Panc1 (cell line): ENCODE measurements around the gene MYCN. TPM values are rescaled to one million over a fixed set of nuclear protein-coding genes. Genes with fewer than 3 reads are reported as not detected.

ENCODE experiments used
- ATAC-seq: fragments of 200-7000 bp; cut with Tn5 transposase; 2 replicates; pipeline ENCODE4 v1.9.1; 2020; ENCODE audit warnings: mild to moderate bottlenecking, moderate library complexity
- BruUV-seq: library from RNA; stranded (reverse); fragments of 400-500 nt; replicated peaks from 2 replicates; lab custom pipeline; 2021; lab: Mats Ljungman, UMichigan
- CTCF ChIA-PET: fragments of 300-600 bp; sonication (Branson Sonifier 250); formaldehyde crosslinking; loops from one replicate; lab custom pipeline; 2022; ENCODE audit warnings: antibody characterized with exemption; lab: Charles Lee
- POLR2A ChIA-PET: fragments of 300-600 bp; sonication (Branson Sonifier 250); formaldehyde crosslinking; loops from one replicate; lab custom pipeline; 2022; ENCODE audit warnings: antibody characterized with exemption; lab: Charles Lee
- DNase-seq: peaks from one replicate; pipeline ENCODE4 v3.0.0-alpha.2; 2010; ENCODE audit warnings: low read depth, low spot score
- H3K27ac ChIP-seq: 2 replicates; pipeline ENCODE4 v1.5.1; 2011; ENCODE audit warnings: mild to moderate bottlenecking, low read length, inconsistent platforms
- H3K27me3 ChIP-seq: fragments of 200-500 bp; sonication (Bioruptor generic); 2 replicates; pipeline ENCODE4 v1.6.0; 2014; ENCODE audit warnings: low read length, inconsistent platforms; ENCODE audit not compliant: control insufficient read depth, insufficient read depth
- H3K36me3 ChIP-seq: fragments of 200-500 bp; sonication (Bioruptor generic); 2 replicates; pipeline ENCODE4 v1.5.1; 2014; ENCODE audit warnings: inconsistent platforms, mild to moderate bottlenecking, low read length, moderate library complexity; ENCODE audit not compliant: control insufficient read depth, insufficient read depth
- H3K4me1 ChIP-seq: 2 replicates; pipeline ENCODE4 v1.5.1; 2011; ENCODE audit warnings: inconsistent platforms, mild to moderate bottlenecking, low read length, moderate library complexity; ENCODE audit not compliant: control insufficient read depth, insufficient read depth
- H3K4me3 ChIP-seq, 2 experiments: 2 replicates each; pipeline ENCODE4 v1.5.1; 2011 to 2012; ENCODE audit warnings: low read depth in 2 of 2, low read length in 2 of 2, mild to moderate bottlenecking in 2 of 2, inconsistent platforms in 1 of 2, moderate library complexity in 1 of 2
- H3K9me3 ChIP-seq: fragments of 200-500 bp; sonication (Bioruptor generic); 2 replicates; pipeline ENCODE4 v1.5.1; 2014; ENCODE audit warnings: low read depth, mild to moderate bottlenecking, inconsistent platforms, low read length, moderate library complexity; ENCODE audit not compliant: control insufficient read depth, insufficient read depth
- CTCF ChIP-seq: fragments of 450-650 bp; IDR thresholded peaks from 2 replicates; pipeline ENCODE4 v1.5.1; 2017; ENCODE audit warnings: mild to moderate bottlenecking
- POLR2AphosphoS5 ChIP-seq: IDR thresholded peaks from 2 replicates; pipeline ENCODE4 v1.6.1; 2012; ENCODE audit warnings: mild to moderate bottlenecking, low read depth, low read length, moderate library complexity
- REST ChIP-seq, 2 experiments: IDR thresholded peaks; 2 replicates each; pipeline ENCODE4 v1.6.1; 2011 to 2012; ENCODE audit warnings: low read depth in 2 of 2, control low read depth in 1 of 2, low read length in 1 of 2, mild to moderate bottlenecking in 1 of 2, moderate library complexity in 1 of 2; ENCODE audit not compliant: insufficient read depth in 1 of 2
- SIN3A ChIP-seq: IDR thresholded peaks from 2 replicates; pipeline ENCODE4 v1.6.1; 2012; ENCODE audit warnings: low read depth, mild to moderate bottlenecking, low read length, moderate library complexity, borderline replicate concordance; ENCODE audit not compliant: insufficient read depth
- TCF7L2 ChIP-seq: IDR thresholded peaks from 2 replicates; pipeline ENCODE4 v1.6.1; 2011; ENCODE audit warnings: mild to moderate bottlenecking, low read depth, low read length, inconsistent platforms
- in situ Hi-C: cut with HindIII; loops from 2 replicates; pipeline ENCODE4 v1.10.0; 2016; ENCODE audit warnings: low sequenced_read_pairs, low pct_unique_long_range_greater_than_20kb
- intact Hi-C: fragments of 100-400 bp; cut with micrococcal nuclease; formaldehyde crosslinking; loops from one replicate; pipeline ENCODE4 v1.10.0; 2022; ENCODE audit not compliant: unreplicated experiment
- total RNA-seq: library from RNA; stranded (reverse); gene quantifications from one replicate; pipeline ENCODE4 v1.2.1, GENCODE V29; 2021; ENCODE audit not compliant: unreplicated experiment

MYCN gene
- total RNA-seq, 1 experiment from 2014 or later = not detected

- no TSS peak for BruUV-seq
- TF ChIP-seq REST (IDR thresholded peaks at IDR 0.05; ENCODE audit: insufficient read depth in 1 of 2, low read depth in 2 of 2, low read length in 1 of 2) (no peak), POLR2AphosphoS5 (no peak), SIN3A (no peak), CTCF (no peak), TCF7L2 (no peak)
- no peaks in the 10 kb centered on the region for H3K9me3 ChIP-seq
- in situ Hi-C loops = no loop called here
- H3K27me3 ChIP-seq = no peaks in the 10 kb centered on the region
- H3K36me3 ChIP-seq = no peaks in the 10 kb centered on the region
- DNase-seq (no peak), ATAC-seq (no peak)
- ChIA-PET CTCF (no interaction called here), POLR2A (no interaction called here)
- no peak overlapping the region for H3K4me3 ChIP-seq
- intact Hi-C loops = no loop called here
- no peaks in the 10 kb centered on the region for H3K4me1 ChIP-seq
- H3K27ac ChIP-seq = no peak overlapping the region
Observed at GRCh38 chr2:15953891-15954680, 13.7 kb downstream of the MYCN start.

DNA sequence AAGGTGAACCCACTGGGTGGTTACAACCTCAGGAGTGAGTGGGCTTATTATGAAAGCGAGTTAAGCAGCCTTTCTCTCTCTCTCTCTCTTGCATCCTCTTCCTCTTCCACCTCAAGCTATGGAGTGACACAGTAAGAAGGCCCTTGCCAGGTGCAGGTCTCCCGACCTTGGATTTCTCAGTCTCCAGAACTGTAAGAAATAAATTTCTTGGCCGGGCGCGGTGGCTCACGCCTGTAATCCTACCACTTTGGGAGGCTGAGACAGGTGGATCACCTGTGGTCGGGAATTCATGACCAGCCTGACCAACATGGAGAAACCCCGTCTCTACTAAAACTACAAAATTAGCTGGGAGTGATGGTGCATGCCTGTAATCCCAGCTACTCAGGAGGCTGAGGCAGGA, 14.4 kb downstream of the MYCN start:
- intact Hi-C loops = no loop called here
- TF ChIP-seq REST (IDR thresholded peaks at IDR 0.05; ENCODE audit: insufficient read depth in 1 of 2, low read depth in 2 of 2, low read length in 1 of 2) = no peak
- TF ChIP-seq POLR2AphosphoS5 = no peak
- TF ChIP-seq TCF7L2 = no peak
- TF ChIP-seq CTCF = no peak
- TF ChIP-seq SIN3A = no peak
- DNase-seq (no peak), ATAC-seq (no peak)
- H3K27ac ChIP-seq = no peak overlapping the region
- H3K4me1 ChIP-seq = no peaks in the 10 kb centered on the region
- CTCF ChIA-PET = no interaction called here
- POLR2A ChIA-PET = no interaction called here
- H3K27me3 ChIP-seq = no peaks in the 10 kb centered on the region
- in situ Hi-C loops = no loop called here
- no peaks in the 10 kb centered on the region for H3K36me3 ChIP-seq
- BruUV-seq = no TSS peak
- H3K4me3 ChIP-seq = no peak overlapping the region
- no peaks in the 10 kb centered on the region for H3K9me3 ChIP-seq
